SH-SY5Y (cell line): ENCODE data around the gene DLX6.

ENCODE experiments used
- GATA2 ChIP-seq: IDR thresholded peaks from 2 replicates; pipeline ENCODE4 v1.6.1; 2011; ENCODE audit warnings: mild to moderate bottlenecking, low read depth, low read length
- GATA3 ChIP-seq: IDR thresholded peaks from 2 replicates; pipeline ENCODE4 v1.6.1; 2011; ENCODE audit warnings: low read depth, mild to moderate bottlenecking, low read length, moderate library complexity

Gene DLX6

GRCh38 chr7:97039374-97040065 is 34.2 kb downstream of the DLX6 start:
- TF ChIP-seq GATA3 (no peak), GATA2 (no peak)

GRCh38 chr7:97043281-97043680 is 37.9 kb downstream of the DLX6 start:
- no peak for TF ChIP-seq GATA3
- no peak for TF ChIP-seq GATA2
